ENCODE measurements around the gene B4GALNT4.

Gene B4GALNT4

DNA sequence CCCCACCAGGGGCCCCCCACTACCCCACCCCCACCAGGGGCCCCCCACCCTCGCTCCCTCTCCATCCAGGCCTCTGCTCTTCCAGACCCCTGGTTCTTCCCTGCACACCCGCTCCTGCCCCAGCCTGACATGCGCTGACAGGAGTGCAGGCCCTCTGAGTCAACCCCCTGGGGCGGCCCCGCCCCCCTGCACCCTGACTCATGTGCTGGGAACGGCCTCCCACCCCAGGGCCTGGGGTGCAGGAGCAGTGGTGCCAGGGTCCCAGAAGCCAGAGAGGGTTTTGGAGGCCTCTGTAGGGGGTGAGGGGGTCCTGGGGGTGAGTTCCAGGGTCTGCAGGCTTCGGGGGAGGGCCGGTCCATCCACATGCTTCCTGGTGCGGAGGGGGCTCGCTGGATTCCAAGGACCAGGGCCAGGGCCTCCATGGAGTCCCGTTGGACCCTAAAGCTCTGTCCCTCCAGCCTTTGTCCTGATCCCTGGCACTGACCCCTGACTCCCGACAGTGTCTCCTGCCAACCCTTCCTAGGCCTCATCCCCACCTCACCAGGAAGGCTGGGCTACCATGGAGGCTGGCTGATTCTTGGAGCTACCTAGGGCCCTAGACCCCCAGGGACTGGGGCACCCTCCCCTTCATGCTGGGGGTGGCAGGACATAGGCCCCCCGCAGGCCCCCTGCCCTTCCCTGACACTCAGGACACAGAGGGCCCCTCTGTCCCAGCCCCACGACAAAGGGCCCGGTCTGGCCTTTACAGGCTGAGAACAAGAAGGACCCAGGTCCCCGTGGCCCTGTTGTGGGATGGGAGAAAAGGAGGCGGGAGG is 24.1 kb downstream of the B4GALNT4 start:
- Histone ChIP-seq H3K4me1 (ENCODE audit: control insufficient read depth in 1 of 2, insufficient read depth in 2 of 2, low read length in 2 of 2) (peaks cover 5 to 10% of the 10 kb centered on the region in 2 donors), H3K4me3 (ENCODE audit: low read depth in 1 of 2, low read length in 2 of 2) (peak overlapping the region in 1 of 2 donors; percentile 78), H3K36me3 (ENCODE audit: control insufficient read depth in 1 of 2, insufficient read depth in 2 of 2, low read length in 2 of 2) (peaks cover 0 to 16% of the 10 kb centered on the region in 2 donors), H3K27me3 (ENCODE audit: control insufficient read depth in 1 of 2, insufficient read depth in 2 of 2, low read length in 2 of 2) (no peaks in the 10 kb centered on the region), H3K9ac (ENCODE audit: low read depth in 1 of 2, low read length in 2 of 2) (peak overlapping the region; percentile 22 to 95), H3K27ac (ENCODE audit: low read depth, low read length) (peak overlapping the region; percentile 75), H3K9me3 (ENCODE audit: control insufficient read depth in 1 of 2, low read length in 2 of 2) (no peaks in the 10 kb centered on the region)

DNA sequence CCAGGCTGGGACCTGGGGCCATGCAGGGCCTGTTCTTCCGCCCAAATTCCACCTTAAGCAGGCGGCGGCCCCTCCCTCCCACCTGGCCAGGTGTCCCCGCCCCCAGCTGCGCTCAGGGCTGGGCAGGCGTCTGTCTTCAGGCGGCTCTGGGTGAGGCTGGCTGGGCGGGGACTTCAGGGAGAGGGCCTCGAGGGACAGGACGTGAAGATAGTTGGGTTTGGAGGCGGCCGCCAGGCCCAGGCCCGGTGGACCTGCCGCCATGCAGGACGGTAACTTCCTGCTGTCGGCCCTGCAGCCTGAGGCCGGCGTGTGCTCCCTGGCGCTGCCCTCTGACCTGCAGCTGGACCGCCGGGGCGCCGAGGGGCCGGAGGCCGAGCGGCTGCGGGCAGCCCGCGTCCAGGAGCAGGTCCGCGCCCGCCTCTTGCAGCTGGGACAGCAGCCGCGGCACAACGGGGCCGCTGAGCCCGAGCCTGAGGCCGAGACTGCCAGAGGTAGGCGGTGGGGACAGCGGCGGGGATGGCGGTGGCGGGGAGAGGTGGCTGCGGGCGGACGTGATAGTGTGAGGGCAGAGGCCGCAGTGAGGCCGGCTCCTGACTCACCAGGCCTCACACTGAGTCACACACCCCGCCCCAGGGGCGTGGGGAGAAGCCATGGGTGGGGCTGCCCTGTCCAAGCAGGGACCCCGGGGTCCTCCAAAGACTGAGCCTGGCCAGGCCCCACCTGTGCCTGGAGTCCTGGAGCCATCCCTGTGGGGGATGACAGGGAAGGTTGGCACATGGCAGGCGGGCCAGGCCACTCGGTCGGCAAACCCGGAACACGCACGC is 24.9 kb downstream of the B4GALNT4 start, which contains the start of gene PKP3:
PKP3 (plus strand) TSS at position 176 of the 824 bp plus-strand sequence; CDS start at position 260, 84 bp downstream.
- Histone ChIP-seq H3K9ac (ENCODE audit: low read depth in 1 of 2, low read length in 2 of 2) (peak within 1 kb of the TSS; percentile 86 to 95), H3K27ac (ENCODE audit: low read depth, low read length) (peak within 1 kb of the TSS; percentile 75)

DNA sequence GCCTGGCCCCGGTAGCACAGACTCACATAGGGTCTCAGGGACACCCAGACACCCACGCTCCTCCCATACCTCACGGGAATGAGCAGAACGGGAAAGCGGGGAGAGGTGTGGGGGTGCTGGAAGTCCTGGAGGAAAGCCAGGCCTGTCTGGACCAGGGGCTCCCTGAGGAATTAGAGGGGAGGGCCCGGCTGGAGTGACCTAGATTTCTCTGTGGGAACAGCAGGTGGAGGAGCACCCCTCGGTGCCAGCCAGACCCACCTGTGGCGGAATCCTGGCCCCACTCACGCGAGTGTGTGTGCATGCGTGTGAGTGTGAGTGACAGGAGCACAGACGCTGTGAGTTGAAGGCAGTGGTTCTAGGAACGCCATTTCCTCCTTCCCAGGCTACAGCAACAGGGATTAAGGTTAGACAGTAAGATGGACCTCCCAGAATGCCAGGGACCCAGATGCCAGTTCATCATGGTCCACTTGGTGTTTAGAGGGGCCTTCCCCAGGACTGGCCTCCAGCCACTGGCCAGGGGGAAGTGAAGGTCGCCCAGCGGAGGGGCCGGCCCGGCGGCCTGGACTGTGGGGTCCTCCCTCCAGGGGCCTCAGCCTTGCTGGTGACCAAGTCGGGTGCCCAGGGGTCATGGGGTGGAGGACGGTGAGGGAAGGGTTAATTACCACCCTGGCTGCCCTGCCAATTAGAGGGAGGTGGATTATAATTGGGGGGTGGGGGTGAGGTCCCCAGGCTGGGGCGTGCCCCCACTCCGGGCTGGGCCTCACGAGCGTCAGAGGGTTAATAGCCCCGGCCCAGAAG is 25.8 kb downstream of the B4GALNT4 start:
- Histone ChIP-seq H3K4me1 (ENCODE audit: control insufficient read depth in 1 of 2, insufficient read depth in 2 of 2, low read length in 2 of 2) (peaks cover 5 to 10% of the 10 kb centered on the region in 2 donors), H3K9me3 (ENCODE audit: control insufficient read depth in 1 of 2, low read length in 2 of 2) (no peaks in the 10 kb centered on the region), H3K27me3 (ENCODE audit: control insufficient read depth in 1 of 2, insufficient read depth in 2 of 2, low read length in 2 of 2) (no peaks in the 10 kb centered on the region), H3K4me3 (ENCODE audit: low read depth in 1 of 2, low read length in 2 of 2) (peak overlapping the region; percentile 71 to 78), H3K9ac (ENCODE audit: low read depth in 1 of 2, low read length in 2 of 2) (peak overlapping the region; percentile 86 to 95), H3K36me3 (ENCODE audit: control insufficient read depth in 1 of 2, insufficient read depth in 2 of 2, low read length in 2 of 2) (peaks cover 0 to 25% of the 10 kb centered on the region in 2 donors), H3K27ac (ENCODE audit: low read depth, low read length) (peak overlapping the region; percentile 62)

More for the DNA sequence above, 24.9 kb downstream of the B4GALNT4 start, which contains the start of gene PKP3:
- peaks cover 0 to 20% of the 10 kb centered on the region in 2 donors for H3K36me3 ChIP-seq (ENCODE audit: control insufficient read depth in 1 of 2, insufficient read depth in 2 of 2, low read length in 2 of 2)
- no peaks in the 10 kb centered on the region for H3K9me3 ChIP-seq (ENCODE audit: control insufficient read depth in 1 of 2, low read length in 2 of 2)
- H3K4me1 ChIP-seq (ENCODE audit: control insufficient read depth in 1 of 2, insufficient read depth in 2 of 2, low read length in 2 of 2), result peaks cover 5 to 10% of the 10 kb centered on the region in 2 donors
- no peaks in the 10 kb centered on the region for H3K27me3 ChIP-seq (ENCODE audit: control insufficient read depth in 1 of 2, insufficient read depth in 2 of 2, low read length in 2 of 2)
- peak within 1 kb of the TSS; percentile 71 to 78 for H3K4me3 ChIP-seq (ENCODE audit: low read depth in 1 of 2, low read length in 2 of 2)

DNA sequence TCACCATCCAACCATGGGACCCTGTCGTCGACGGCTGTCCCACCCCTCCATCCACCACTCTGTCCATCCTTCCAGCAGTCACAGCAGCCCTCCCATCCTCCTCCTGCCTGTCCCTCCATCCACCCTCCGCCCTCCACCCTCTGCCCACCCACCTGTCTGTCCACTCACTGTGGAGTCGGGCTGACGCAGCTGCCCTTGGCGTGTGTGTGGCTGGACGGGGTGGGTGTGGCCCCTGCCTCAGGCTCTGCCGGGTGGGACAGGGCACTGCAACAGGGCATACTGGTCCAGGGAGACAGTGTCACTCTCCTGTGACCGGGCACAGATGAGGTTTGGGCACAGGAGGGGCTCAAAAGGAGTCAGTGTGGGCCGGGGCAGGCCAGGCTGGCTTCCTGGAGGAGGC is 26.6 kb downstream of the B4GALNT4 start:
- H3K9me3 ChIP-seq (ENCODE audit: control insufficient read depth in 1 of 2, low read length in 2 of 2), result no peaks in the 10 kb centered on the region
- H3K27ac ChIP-seq (ENCODE audit: low read depth, low read length), result no peak overlapping the region
- H3K36me3 ChIP-seq (ENCODE audit: control insufficient read depth in 1 of 2, insufficient read depth in 2 of 2, low read length in 2 of 2), result peaks cover 0 to 26% of the 10 kb centered on the region in 2 donors
- no peaks in the 10 kb centered on the region for H3K27me3 ChIP-seq (ENCODE audit: control insufficient read depth in 1 of 2, insufficient read depth in 2 of 2, low read length in 2 of 2)
- H3K4me3 ChIP-seq (ENCODE audit: low read depth in 1 of 2, low read length in 2 of 2), result peak overlapping the region; percentile 71 to 78
- H3K4me1 ChIP-seq (ENCODE audit: control insufficient read depth in 1 of 2, insufficient read depth in 2 of 2, low read length in 2 of 2), result peaks cover 5 to 10% of the 10 kb centered on the region in 2 donors
- peak overlapping the region in 1 of 2 donors; percentile 95 for H3K9ac ChIP-seq (ENCODE audit: low read depth in 1 of 2, low read length in 2 of 2)

DNA sequence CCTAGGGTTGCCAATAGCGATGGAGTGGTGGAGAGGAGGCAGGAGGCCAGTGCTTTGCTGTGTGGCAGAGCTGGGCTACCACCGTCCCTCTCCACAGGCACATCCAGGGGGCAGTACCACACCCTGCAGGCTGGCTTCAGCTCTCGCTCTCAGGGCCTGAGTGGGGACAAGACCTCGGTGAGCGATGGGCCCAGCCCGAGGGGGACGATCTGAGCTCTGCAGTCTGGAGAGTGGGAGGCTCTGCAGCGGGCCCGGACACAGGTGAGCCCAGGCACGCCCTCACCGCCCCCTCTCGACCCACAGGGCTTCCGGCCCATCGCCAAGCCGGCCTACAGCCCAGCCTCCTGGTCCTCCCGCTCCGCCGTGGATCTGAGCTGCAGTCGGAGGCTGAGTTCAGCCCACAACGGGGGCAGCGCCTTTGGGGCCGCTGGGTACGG is 27.2 kb downstream of the B4GALNT4 start:
- Histone ChIP-seq H3K9ac (ENCODE audit: low read depth in 1 of 2, low read length in 2 of 2) (peak overlapping the region in 1 of 2 donors; percentile 95), H3K27ac (ENCODE audit: low read depth, low read length) (no peak overlapping the region), H3K4me1 (ENCODE audit: control insufficient read depth in 1 of 2, insufficient read depth in 2 of 2, low read length in 2 of 2) (peaks cover 5 to 10% of the 10 kb centered on the region in 2 donors), H3K36me3 (ENCODE audit: control insufficient read depth in 1 of 2, insufficient read depth in 2 of 2, low read length in 2 of 2) (peaks cover 0 to 26% of the 10 kb centered on the region in 2 donors), H3K9me3 (ENCODE audit: control insufficient read depth in 1 of 2, low read length in 2 of 2) (no peaks in the 10 kb centered on the region), H3K4me3 (ENCODE audit: low read depth in 1 of 2, low read length in 2 of 2) (peak overlapping the region in 1 of 2 donors; percentile 32), H3K27me3 (ENCODE audit: control insufficient read depth in 1 of 2, insufficient read depth in 2 of 2, low read length in 2 of 2) (no peaks in the 10 kb centered on the region)

DNA sequence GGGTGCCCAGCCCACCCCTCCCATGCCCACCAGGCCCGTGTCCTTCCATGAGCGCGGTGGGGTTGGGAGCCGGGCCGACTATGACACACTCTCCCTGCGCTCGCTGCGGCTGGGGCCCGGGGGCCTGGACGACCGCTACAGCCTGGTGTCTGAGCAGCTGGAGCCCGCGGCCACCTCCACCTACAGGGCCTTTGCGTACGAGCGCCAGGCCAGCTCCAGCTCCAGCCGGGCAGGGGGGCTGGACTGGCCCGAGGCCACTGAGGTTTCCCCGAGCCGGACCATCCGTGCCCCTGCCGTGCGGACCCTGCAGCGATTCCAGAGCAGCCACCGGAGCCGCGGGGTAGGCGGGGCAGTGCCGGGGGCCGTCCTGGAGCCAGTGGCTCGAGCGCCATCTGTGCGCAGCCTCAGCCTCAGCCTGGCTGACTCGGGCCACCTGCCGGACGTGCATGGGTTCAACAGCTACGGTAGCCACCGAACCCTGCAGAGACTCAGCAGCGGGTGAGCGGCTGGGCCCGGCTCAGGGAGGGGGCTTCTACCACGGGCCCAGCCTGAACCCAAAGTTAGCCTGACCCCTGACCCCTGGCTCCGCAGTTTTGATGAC is 27.7 kb downstream of the B4GALNT4 start:
- H3K4me1 ChIP-seq (ENCODE audit: control insufficient read depth in 1 of 2, insufficient read depth in 2 of 2, low read length in 2 of 2), result peaks cover 5 to 10% of the 10 kb centered on the region in 2 donors
- H3K9ac ChIP-seq (ENCODE audit: low read depth in 1 of 2, low read length in 2 of 2), result no peak overlapping the region
- H3K27ac ChIP-seq (ENCODE audit: low read depth, low read length), result no peak overlapping the region
- peaks cover 0 to 26% of the 10 kb centered on the region in 2 donors for H3K36me3 ChIP-seq (ENCODE audit: control insufficient read depth in 1 of 2, insufficient read depth in 2 of 2, low read length in 2 of 2)
- peak overlapping the region in 1 of 2 donors; percentile 32 for H3K4me3 ChIP-seq (ENCODE audit: low read depth in 1 of 2, low read length in 2 of 2)
- no peaks in the 10 kb centered on the region for H3K9me3 ChIP-seq (ENCODE audit: control insufficient read depth in 1 of 2, low read length in 2 of 2)
- no peaks in the 10 kb centered on the region for H3K27me3 ChIP-seq (ENCODE audit: control insufficient read depth in 1 of 2, insufficient read depth in 2 of 2, low read length in 2 of 2)

DNA sequence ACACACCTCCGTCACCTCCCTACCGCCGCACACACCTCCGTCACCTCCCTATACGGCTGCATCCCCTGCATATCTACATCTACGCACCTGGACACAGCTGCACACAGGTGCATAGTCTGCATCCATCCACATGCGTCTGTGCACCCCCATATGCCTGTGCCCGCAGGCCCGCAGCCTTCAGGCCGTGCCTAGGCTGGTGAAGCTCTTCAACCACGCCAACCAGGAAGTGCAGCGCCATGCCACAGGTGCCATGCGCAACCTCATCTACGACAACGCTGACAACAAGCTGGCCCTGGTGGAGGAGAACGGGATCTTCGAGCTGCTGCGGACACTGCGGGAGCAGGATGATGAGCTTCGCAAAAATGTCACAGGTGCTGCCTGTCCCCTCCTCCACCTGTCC is 29.5 kb downstream of the B4GALNT4 start:
- peaks cover 3 to 33% of the 10 kb centered on the region in 2 donors for H3K36me3 ChIP-seq (ENCODE audit: control insufficient read depth in 1 of 2, insufficient read depth in 2 of 2, low read length in 2 of 2)
- no peaks in the 10 kb centered on the region for H3K9me3 ChIP-seq (ENCODE audit: control insufficient read depth in 1 of 2, low read length in 2 of 2)
- no peak overlapping the region for H3K4me3 ChIP-seq (ENCODE audit: low read depth in 1 of 2, low read length in 2 of 2)
- no peak overlapping the region for H3K9ac ChIP-seq (ENCODE audit: low read depth in 1 of 2, low read length in 2 of 2)
- peaks cover 0 to 10% of the 10 kb centered on the region in 2 donors for H3K4me1 ChIP-seq (ENCODE audit: control insufficient read depth in 1 of 2, insufficient read depth in 2 of 2, low read length in 2 of 2)
- H3K27me3 ChIP-seq (ENCODE audit: control insufficient read depth in 1 of 2, insufficient read depth in 2 of 2, low read length in 2 of 2), result no peaks in the 10 kb centered on the region
- no peak overlapping the region for H3K27ac ChIP-seq (ENCODE audit: low read depth, low read length)

DNA sequence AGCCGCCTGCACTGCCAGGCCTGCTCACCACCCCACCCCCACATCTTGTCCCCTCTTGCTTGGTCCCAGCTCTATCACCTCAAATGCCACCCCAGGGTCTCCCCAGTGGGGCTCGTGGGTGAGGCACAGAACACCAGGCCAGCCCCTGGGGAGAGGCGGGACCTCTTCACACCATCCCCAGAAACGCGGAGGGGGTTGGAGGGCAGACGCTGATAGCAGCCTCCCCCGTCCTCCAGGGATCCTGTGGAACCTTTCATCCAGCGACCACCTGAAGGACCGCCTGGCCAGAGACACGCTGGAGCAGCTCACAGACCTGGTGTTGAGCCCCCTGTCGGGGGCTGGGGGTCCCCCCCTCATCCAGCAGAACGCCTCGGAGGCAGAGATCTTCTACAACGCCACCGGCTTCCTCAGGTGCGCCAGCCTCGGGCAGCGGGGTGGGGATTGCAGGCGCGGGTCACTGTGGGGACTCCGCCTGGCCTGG is 30.5 kb downstream of the B4GALNT4 start:
- Histone ChIP-seq H3K36me3 (ENCODE audit: control insufficient read depth in 1 of 2, insufficient read depth in 2 of 2, low read length in 2 of 2) (peaks cover 8 to 42% of the 10 kb centered on the region in 2 donors), H3K27ac (ENCODE audit: low read depth, low read length) (no peak overlapping the region), H3K4me1 (ENCODE audit: control insufficient read depth in 1 of 2, insufficient read depth in 2 of 2, low read length in 2 of 2) (peaks cover 0 to 10% of the 10 kb centered on the region in 2 donors), H3K9ac (ENCODE audit: low read depth in 1 of 2, low read length in 2 of 2) (no peak overlapping the region), H3K9me3 (ENCODE audit: control insufficient read depth in 1 of 2, low read length in 2 of 2) (no peaks in the 10 kb centered on the region), H3K4me3 (ENCODE audit: low read depth in 1 of 2, low read length in 2 of 2) (no peak overlapping the region), H3K27me3 (ENCODE audit: control insufficient read depth in 1 of 2, insufficient read depth in 2 of 2, low read length in 2 of 2) (no peaks in the 10 kb centered on the region)

DNA sequence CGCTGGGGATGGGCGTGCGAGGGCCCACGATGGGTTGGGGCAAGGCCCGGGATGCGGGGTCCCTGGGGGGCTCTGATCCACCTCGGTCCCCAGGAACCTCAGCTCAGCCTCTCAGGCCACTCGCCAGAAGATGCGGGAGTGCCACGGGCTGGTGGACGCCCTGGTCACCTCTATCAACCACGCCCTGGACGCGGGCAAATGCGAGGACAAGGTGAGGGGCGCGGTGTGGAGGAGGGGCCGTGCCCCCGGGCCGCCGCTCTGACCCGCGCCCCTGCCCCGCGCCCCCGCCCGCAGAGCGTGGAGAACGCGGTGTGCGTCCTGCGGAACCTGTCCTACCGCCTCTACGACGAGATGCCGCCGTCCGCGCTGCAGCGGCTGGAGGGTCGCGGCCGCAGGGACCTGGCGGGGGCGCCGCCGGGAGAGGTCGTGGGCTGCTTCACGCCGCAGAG is 31.0 kb downstream of the B4GALNT4 start:
- no peak overlapping the region for H3K4me3 ChIP-seq (ENCODE audit: low read depth in 1 of 2, low read length in 2 of 2)
- peaks cover 8 to 47% of the 10 kb centered on the region in 2 donors for H3K36me3 ChIP-seq (ENCODE audit: control insufficient read depth in 1 of 2, insufficient read depth in 2 of 2, low read length in 2 of 2)

More for the DNA sequence above, 31.0 kb downstream of the B4GALNT4 start:
- peaks cover 0 to 10% of the 10 kb centered on the region in 2 donors for H3K4me1 ChIP-seq (ENCODE audit: control insufficient read depth in 1 of 2, insufficient read depth in 2 of 2, low read length in 2 of 2)
- no peaks in the 10 kb centered on the region for H3K9me3 ChIP-seq (ENCODE audit: control insufficient read depth in 1 of 2, low read length in 2 of 2)
- no peak overlapping the region for H3K9ac ChIP-seq (ENCODE audit: low read depth in 1 of 2, low read length in 2 of 2)
- no peaks in the 10 kb centered on the region for H3K27me3 ChIP-seq (ENCODE audit: control insufficient read depth in 1 of 2, insufficient read depth in 2 of 2, low read length in 2 of 2)
- no peak overlapping the region for H3K27ac ChIP-seq (ENCODE audit: low read depth, low read length)

Measured in duodenal mucosa (tissue), 2 donors.